CD4-positive, alpha-beta memory T cell (primary cell): ENCODE measurements around the gene CABLES1. TPM values are rescaled to one million over a fixed set of nuclear protein-coding genes. Genes with fewer than 3 reads are reported as not detected.

Experiments used
- CTCF ChIA-PET: fragments of 350-600 bp; sonication (Branson Sonifier 250); formaldehyde crosslinking; loops from one replicate; lab custom pipeline; 2021; ENCODE audit warnings: inconsistent platforms; ENCODE audit not compliant: partially characterized antibody; lab: Charles Lee
- POLR2A ChIA-PET: fragments of 350-600 bp; sonication (Branson Sonifier 250); formaldehyde crosslinking; loops from one replicate; lab custom pipeline; 2021; ENCODE audit not compliant: partially characterized antibody; lab: Charles Lee
- DNase-seq, 5 donors: peaks; one replicate each; pipeline versions ENCODE4 v3.0.0 to v3.0.0-alpha.2; 2020 to 2022; ENCODE audit warnings: mixed read lengths in 1 of 5
- H3K27ac ChIP-seq: one replicate; pipeline ENCODE4 v1.7.0; 2013; ENCODE audit warnings: low read depth, low read length
- H3K27me3 ChIP-seq: 2 replicates; pipeline ENCODE4 v1.7.0; 2013; ENCODE audit warnings: mild to moderate bottlenecking, low read length, moderate library complexity; ENCODE audit not compliant: insufficient read depth
- H3K36me3 ChIP-seq: 2 replicates; pipeline ENCODE4 v1.7.0; 2013; ENCODE audit warnings: mild to moderate bottlenecking, low read length, moderate library complexity; ENCODE audit not compliant: insufficient read depth
- H3K4me1 ChIP-seq: 2 replicates; pipeline ENCODE4 v1.7.0; 2013; ENCODE audit warnings: mild to moderate bottlenecking, low read length, moderate library complexity; ENCODE audit not compliant: insufficient read depth
- H3K4me3 ChIP-seq, 2 donors: one replicate each; pipeline ENCODE4 v1.7.0; 2013; ENCODE audit warnings: low read length in 2 of 2, mild to moderate bottlenecking in 1 of 2
- H3K9me3 ChIP-seq, 2 donors: one replicate each; pipeline ENCODE4 v1.7.0; 2013; ENCODE audit warnings: low read length in 2 of 2, control low read depth in 1 of 2; ENCODE audit not compliant: control insufficient read depth in 1 of 2
- H3K27ac Mint-ChIP-seq, 7 donors: one replicate each; pipeline ENCODE4 v1.8.0; 2020 to 2021; ENCODE audit warnings: mixed read lengths in 7 of 7, mild to moderate bottlenecking in 6 of 7, inconsistent platforms in 3 of 7, moderate library complexity in 3 of 7
- H3K27me3 Mint-ChIP-seq, 2 donors: one replicate each; pipeline ENCODE4 v1.8.0; 2020 to 2021; ENCODE audit warnings: mixed read lengths in 2 of 2
- H3K36me3 Mint-ChIP-seq, 2 donors: one replicate each; pipeline ENCODE4 v1.8.0; 2020 to 2021; ENCODE audit warnings: mixed read lengths in 2 of 2, inconsistent platforms in 1 of 2, mild to moderate bottlenecking in 1 of 2
- H3K4me1 Mint-ChIP-seq, 4 donors: one replicate each; pipeline ENCODE4 v1.8.0; 2020 to 2021; ENCODE audit warnings: mixed read lengths in 4 of 4, mild to moderate bottlenecking in 1 of 4
- H3K4me3 Mint-ChIP-seq, 8 donors: one replicate each; pipeline ENCODE4 v1.8.0; 2020 to 2021; ENCODE audit warnings: mixed read lengths in 8 of 8, mild to moderate bottlenecking in 7 of 8, moderate library complexity in 6 of 8, inconsistent platforms in 3 of 8
- H3K9me3 Mint-ChIP-seq, 8 donors: one replicate each; pipeline ENCODE4 v1.8.0; 2020 to 2021; ENCODE audit warnings: mixed read lengths in 8 of 8, mild to moderate bottlenecking in 5 of 8, inconsistent platforms in 3 of 8, moderate library complexity in 1 of 8
- intact Hi-C: fragments of 100-400 bp; cut with micrococcal nuclease; formaldehyde crosslinking; loops from one replicate; pipeline ENCODE4 v1.15.1; 2023
- polyA plus RNA-seq, 2 donors: library from polyadenylated mRNA; unstranded; fragments of 300-500 nt; fragmentation: Illumina TruSeq; gene quantifications; one replicate each; pipeline ENCODE4 v1.2.3, GENCODE V29; 2021
- total RNA-seq, 2 experiments: library from RNA; stranded (reverse); gene quantifications; one replicate each; pipeline ENCODE4 v1.2.3, GENCODE V29; 2021

The CABLES1 gene
- total and polyA plus RNA-seq, 4 experiments from 2014 or later, result 0.15 TPM; not detected in 3

DNA sequence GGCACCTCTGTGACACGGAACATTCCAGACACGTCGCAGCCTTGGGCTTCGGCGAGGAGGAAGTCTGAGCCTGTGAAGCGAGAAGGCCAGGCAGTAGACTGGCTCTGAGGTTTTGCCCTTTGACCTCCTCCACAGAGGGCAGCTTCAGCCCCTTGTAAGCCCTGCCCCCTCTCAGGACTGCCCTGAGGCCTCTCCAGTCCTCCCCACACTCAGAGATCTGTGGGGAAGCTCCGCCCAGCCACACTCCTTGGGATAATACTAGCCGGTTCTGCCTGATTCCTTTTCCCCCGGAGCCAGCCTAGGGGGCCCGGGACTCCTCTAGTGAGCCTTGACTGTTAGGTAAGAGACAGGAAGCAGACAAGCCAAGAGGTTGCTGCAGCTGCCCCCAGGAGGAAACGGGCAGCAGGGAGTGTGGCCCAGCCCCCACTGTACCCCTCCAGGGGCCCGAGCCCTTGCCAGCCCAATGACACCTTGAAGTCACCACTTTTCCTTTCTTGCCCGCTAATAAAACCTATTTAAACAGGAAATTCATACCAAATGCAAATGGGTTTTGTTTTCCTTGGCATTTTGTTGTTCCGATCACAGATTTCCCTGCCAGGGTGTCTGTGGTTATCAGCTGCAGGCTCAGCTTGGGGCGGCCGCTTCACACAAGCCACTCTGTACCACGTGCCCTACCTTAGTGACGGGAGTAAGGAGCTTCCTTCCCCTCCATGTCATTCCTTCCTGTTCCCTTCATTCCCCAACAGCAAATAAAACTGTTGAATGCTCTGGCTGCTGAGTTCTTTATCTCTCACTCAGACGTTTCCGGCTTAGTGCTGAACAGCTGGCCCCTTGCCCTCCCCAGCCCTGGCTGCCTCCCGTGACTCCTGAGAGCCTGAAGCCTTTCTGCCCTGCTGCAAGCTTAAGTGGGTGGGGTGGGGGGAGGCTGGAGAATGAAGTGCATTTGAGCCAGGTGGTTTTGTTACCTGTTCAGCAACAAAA is 124.7 kb downstream of the CABLES1 start:
- H3K9me3 Mint-ChIP-seq, result no peaks in the 10 kb centered on the region
- ChIA-PET POLR2A (interaction anchor here (1.0 kb wide), 1 partner anchor 23 kb away, joined by 3 read pairs; no protein-coding TSS in a partner anchor), CTCF (interaction anchor here (0.9 kb wide), 1 partner anchor 34 kb away, joined by 3 read pairs; no protein-coding TSS in a partner anchor)
- H3K27ac Mint-ChIP-seq, result peak overlapping the region in 5 of 7 donors; percentile 30 to 86 (median 84)
- no peak overlapping the region for H3K4me3 ChIP-seq
- H3K4me3 Mint-ChIP-seq, result peak overlapping the region; percentile 1 to 62 (median 56)
- intact Hi-C loops, result no loop called here
- H3K27me3 Mint-ChIP-seq, result peaks cover 0 to 3% of the 10 kb centered on the region in 2 donors
- no peak overlapping the region for H3K27ac ChIP-seq
- no peak for DNase-seq
- H3K36me3 Mint-ChIP-seq, result no peaks in the 10 kb centered on the region
- no peaks in the 10 kb centered on the region for H3K27me3 ChIP-seq
- peaks cover 21% of the 10 kb centered on the region for H3K4me1 ChIP-seq
- no peaks in the 10 kb centered on the region for H3K9me3 ChIP-seq
- peaks cover 10 to 34% (median 19%) of the 10 kb centered on the region in 4 donors for H3K4me1 Mint-ChIP-seq
- H3K36me3 ChIP-seq, result no peaks in the 10 kb centered on the region

DNA sequence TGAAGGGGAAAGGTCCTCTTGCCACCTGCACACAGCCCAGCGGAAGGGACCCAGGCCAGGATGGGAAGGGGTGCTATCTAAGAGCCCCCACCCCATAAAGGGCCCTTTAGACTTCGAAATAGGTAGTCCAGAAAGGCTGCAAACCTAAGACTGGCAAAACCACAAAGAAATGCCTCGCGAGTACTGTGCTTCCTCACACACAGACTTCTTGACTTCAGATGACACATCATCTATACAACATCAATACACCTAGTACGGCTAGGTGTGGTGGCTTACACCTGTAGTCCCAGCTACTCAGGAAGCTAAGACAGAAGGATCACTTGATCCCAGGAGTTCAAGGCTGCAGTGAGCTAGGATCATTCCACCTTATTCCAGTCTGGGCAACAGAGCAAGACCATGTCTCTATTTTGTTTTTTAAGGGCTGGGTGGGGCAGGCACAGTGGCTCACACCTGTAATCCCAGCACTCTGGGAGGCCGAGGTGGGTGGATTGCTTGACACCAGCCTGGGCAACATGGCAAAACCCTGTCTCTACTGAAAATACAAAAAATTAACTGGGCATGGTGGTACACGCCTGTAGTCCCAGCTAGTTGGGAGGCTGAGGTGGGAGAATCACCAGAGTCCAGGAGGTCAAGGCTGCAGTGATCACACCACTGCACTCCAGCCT is 125.8 kb downstream of the CABLES1 start:
- peaks cover 0 to 2% (median 0%) of the 10 kb centered on the region in 8 donors for H3K9me3 Mint-ChIP-seq
- no peak overlapping the region for H3K27ac ChIP-seq
- peaks cover 0 to 3% of the 10 kb centered on the region in 2 donors for H3K27me3 Mint-ChIP-seq
- CTCF ChIA-PET, result no interaction called here
- POLR2A ChIA-PET, result no interaction called here
- DNase-seq, result no peak
- peak overlapping the region in 1 of 7 donors; percentile 84 for H3K27ac Mint-ChIP-seq
- H3K27me3 ChIP-seq, result no peaks in the 10 kb centered on the region
- peaks cover 21% of the 10 kb centered on the region for H3K4me1 ChIP-seq
- no peaks in the 10 kb centered on the region for H3K36me3 Mint-ChIP-seq
- no peaks in the 10 kb centered on the region for H3K9me3 ChIP-seq
- H3K4me3 Mint-ChIP-seq, result peak overlapping the region in 2 of 8 donors; percentile 10 to 49
- H3K36me3 ChIP-seq, result no peaks in the 10 kb centered on the region
- H3K4me1 Mint-ChIP-seq, result peaks cover 10 to 34% (median 19%) of the 10 kb centered on the region in 4 donors
- intact Hi-C loops, result no loop called here
- no peak overlapping the region for H3K4me3 ChIP-seq

DNA sequence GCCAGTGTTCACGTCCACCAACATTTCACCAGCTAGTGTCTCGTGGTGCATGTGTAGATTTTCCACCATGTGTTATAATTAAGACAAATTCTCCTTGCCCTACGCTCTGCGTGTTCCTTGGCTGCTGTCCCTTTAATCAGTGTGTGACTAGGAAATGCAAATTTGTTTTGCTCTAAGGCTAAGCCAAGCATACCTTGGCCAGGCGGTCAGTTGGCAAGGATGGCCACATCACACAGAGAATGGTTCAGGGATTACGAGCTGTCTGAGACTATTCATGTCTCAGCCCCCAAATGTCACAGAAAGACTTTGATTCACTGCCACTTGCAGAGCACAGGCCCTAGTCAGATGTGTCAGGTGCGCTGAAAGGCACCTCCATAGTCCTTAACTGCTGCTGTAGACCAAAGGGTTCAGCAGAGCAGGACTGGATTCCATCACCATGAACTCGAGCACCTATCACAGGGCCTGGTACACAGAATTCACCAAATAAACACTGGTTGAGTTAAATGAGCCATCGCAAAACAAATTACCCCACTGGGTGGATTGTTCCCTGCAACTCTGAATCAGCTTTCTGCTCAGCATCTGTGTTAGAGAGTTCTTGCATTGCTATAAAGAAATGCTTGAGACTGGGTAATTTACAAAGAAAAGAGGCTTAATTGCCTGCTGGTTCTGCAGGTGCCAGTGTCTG is 128.4 kb downstream of the CABLES1 start:
- intact Hi-C loops, result no loop called here
- POLR2A ChIA-PET, result no interaction called here
- H3K27ac Mint-ChIP-seq, result peak overlapping the region in 1 of 7 donors; percentile 15

DNA sequence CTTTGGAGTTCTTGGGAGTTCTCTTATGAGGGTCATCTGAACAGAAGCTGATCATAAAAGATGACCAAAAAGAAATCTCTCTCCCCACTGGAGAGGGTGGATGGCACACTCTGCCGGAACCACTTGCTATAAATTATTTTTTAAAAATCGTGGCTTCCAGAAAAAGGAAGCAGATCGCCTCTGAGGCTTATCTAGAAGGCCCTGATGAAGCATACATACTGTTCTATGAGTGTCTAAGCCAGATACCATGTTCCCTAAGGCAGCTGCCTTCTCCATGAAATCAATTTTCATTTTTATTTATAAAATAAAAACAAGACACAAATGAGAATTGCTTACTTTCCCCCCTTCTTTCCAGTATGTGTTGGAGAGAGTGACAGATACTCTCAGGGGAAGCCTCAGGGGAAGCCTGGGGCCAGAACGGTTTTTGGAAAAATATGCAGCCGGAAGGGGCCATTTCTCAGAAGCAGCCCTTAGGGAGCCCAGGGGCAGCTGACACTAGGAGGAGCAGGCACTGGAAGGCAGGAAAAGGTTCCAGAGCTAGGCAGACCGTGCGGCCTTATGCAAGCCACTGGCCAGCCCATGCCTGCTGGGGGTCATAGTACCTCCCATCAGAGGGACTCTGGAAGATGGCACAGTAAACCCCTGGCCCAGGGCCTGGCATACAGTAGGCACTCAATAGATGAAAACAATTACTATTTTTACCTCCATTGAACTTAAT is 130.6 kb downstream of the CABLES1 start:
- intact Hi-C loops, result no loop called here
- Histone ChIP-seq H3K4me1 (no peaks in the 10 kb centered on the region), H3K36me3 (no peaks in the 10 kb centered on the region), H3K9me3 (no peaks in the 10 kb centered on the region), H3K27me3 (no peaks in the 10 kb centered on the region), H3K27ac (no peak overlapping the region), H3K4me3 (no peak overlapping the region)
- POLR2A ChIA-PET, result no interaction called here
- Mint-ChIP-seq H3K9me3 (peaks cover 6 to 26% (median 19%) of the 10 kb centered on the region in 8 donors), H3K27me3 (no peaks in the 10 kb centered on the region), H3K36me3 (peaks cover 7 to 9% of the 10 kb centered on the region in 2 donors), H3K4me1 (peaks cover 2 to 24% (median 10%) of the 10 kb centered on the region in 4 donors), H3K27ac (no peak overlapping the region), H3K4me3 (no peak overlapping the region)
- CTCF ChIA-PET, result no interaction called here
- no peak for DNase-seq

More for the DNA sequence above, 128.4 kb downstream of the CABLES1 start:
- H3K36me3 Mint-ChIP-seq, result peaks cover 0 to 2% of the 10 kb centered on the region in 2 donors
- Histone ChIP-seq H3K4me1 (peaks cover 21% of the 10 kb centered on the region), H3K36me3 (no peaks in the 10 kb centered on the region), H3K9me3 (no peaks in the 10 kb centered on the region), H3K27ac (no peak overlapping the region), H3K4me3 (no peak overlapping the region), H3K27me3 (no peaks in the 10 kb centered on the region)
- DNase-seq, result no peak
- CTCF ChIA-PET, result no interaction called here
- H3K4me1 Mint-ChIP-seq, result peaks cover 9 to 35% (median 20%) of the 10 kb centered on the region in 4 donors
- no peak overlapping the region for H3K4me3 Mint-ChIP-seq
- H3K9me3 Mint-ChIP-seq, result peaks cover 0 to 9% (median under 1%) of the 10 kb centered on the region in 8 donors
- H3K27me3 Mint-ChIP-seq, result peaks cover 0 to 3% of the 10 kb centered on the region in 2 donors

DNA sequence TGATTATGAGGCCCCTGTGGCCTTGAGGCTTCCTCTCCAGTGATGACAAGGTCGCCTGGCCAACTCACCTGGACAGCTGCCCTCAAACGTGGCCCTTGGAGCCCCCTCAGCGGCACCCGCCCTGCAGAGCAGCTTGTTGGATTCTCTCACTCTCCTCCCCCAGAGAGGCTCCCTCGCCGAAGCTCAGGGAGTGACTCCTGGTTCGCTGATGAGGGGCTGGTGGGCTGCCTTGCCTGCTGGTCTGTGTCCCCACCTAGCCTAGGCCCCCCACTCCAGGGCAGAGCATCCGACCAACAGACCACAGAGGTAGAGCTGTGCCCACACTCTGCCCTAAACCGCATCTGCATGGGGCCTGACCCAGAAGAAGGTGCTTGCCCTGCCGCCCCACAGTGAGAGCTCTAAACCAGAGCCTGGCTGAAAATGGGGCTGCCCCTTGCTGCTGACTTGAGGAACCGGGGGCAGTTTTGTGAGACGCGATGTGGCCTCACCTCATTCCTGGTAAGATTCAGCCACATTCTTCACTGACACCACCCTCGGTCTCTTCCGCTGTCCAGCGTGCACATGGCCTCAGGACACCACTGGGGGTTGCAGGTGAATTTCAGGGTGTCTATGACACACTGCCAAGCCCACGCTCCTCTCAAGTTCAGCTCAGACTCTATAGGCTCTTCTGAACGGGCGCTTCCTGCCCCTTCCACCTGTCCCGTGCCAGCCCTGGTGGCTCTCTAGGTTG is 131.6 kb downstream of the CABLES1 start:
- Mint-ChIP-seq H3K9me3 (peaks cover 6 to 34% (median 25%) of the 10 kb centered on the region in 8 donors), H3K4me3 (no peak overlapping the region), H3K4me1 (peaks cover 2 to 23% (median 9%) of the 10 kb centered on the region in 4 donors), H3K36me3 (peaks cover 7 to 13% of the 10 kb centered on the region in 2 donors), H3K27me3 (no peaks in the 10 kb centered on the region), H3K27ac (no peak overlapping the region)
- intact Hi-C loops, result no loop called here
- ChIA-PET POLR2A (no interaction called here), CTCF (no interaction called here)
- no peak for DNase-seq
- Histone ChIP-seq H3K9me3 (no peaks in the 10 kb centered on the region), H3K27ac (no peak overlapping the region), H3K4me1 (no peaks in the 10 kb centered on the region), H3K27me3 (no peaks in the 10 kb centered on the region), H3K36me3 (no peaks in the 10 kb centered on the region), H3K4me3 (no peak overlapping the region)

DNA sequence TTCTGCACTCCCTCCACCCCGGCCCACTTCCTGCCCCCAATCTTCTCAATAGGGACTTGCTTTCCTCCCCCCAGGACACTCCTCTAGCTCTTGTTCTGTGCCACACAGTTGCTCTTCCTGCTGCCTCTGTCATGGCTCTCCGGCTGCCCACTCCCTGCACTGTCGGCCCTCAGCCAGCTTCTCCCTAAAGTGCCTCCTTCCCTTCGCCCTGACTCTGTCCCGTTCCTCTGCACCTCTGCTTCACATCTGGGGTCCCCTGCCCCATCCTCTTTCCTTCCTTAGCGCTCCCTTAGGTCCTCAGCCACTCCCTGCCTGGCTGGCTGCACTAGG is 132.1 kb downstream of the CABLES1 start:
- H3K4me1 ChIP-seq, result no peaks in the 10 kb centered on the region
- intact Hi-C loops, result no loop called here
- no peak overlapping the region for H3K27ac ChIP-seq
- POLR2A ChIA-PET, result no interaction called here
- H3K27me3 Mint-ChIP-seq, result no peaks in the 10 kb centered on the region
- no peak overlapping the region for H3K27ac Mint-ChIP-seq
- no peaks in the 10 kb centered on the region for H3K36me3 ChIP-seq
- no peak for DNase-seq
- H3K4me1 Mint-ChIP-seq, result peaks cover 2 to 23% (median 9%) of the 10 kb centered on the region in 4 donors
- H3K4me3 Mint-ChIP-seq, result peak overlapping the region in 1 of 8 donors; percentile 10
- H3K9me3 ChIP-seq, result no peaks in the 10 kb centered on the region
- peaks cover 7 to 13% of the 10 kb centered on the region in 2 donors for H3K36me3 Mint-ChIP-seq
- H3K27me3 ChIP-seq, result no peaks in the 10 kb centered on the region
- CTCF ChIA-PET, result no interaction called here
- H3K4me3 ChIP-seq, result no peak overlapping the region
- H3K9me3 Mint-ChIP-seq, result peaks cover 6 to 35% (median 25%) of the 10 kb centered on the region in 8 donors
